Measurements from ENCODE around the gene GALNT5.
"Not testable (repeated sequence)": the region's sequence is repeated elsewhere in the genome, so short reads cannot be mapped to it uniquely, and the experiment has no call there.

GALNT5 gene

DNA sequence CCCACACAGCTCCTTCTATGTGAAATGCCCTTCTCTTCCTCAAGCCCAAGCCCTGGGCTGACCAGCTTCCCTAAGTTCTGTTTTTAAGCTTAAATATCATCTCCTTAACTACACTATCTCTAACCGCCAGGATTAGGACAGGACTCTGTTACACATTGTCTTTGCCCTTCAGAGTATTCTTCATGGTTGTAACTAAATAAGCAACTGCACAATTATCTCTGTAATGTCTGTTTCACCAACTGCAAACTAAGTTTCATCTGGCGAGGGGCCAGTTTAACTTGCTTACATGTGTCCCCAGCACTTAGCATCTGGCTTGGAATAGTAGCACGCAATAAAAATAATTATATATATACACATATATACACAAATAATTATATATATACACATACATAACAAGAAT, 69.2 kb downstream of the GALNT5 start:
- DNase-seq (ENCODE audit: low spot score): no peak

DNA sequence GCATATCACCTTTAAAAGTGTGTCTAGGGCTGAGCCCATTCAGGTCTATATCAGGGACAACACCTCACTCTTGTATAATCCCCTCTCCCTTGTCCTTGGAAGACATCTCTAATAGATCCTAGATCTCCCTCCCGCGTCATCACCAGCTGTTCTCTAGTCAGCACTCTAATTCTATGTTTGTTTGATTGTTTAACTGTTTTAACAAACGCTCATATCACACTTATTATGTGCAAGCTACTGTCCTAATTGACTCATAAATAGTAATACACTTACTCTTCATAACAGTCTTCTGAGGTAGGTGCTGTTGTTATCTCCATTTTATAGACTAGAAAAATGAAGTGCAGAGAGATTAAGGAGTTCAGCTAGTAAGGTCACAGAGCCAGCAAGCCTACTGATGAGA, 69.7 kb downstream of the GALNT5 start:
- DNase-seq (ENCODE audit: low spot score): no peak

DNA sequence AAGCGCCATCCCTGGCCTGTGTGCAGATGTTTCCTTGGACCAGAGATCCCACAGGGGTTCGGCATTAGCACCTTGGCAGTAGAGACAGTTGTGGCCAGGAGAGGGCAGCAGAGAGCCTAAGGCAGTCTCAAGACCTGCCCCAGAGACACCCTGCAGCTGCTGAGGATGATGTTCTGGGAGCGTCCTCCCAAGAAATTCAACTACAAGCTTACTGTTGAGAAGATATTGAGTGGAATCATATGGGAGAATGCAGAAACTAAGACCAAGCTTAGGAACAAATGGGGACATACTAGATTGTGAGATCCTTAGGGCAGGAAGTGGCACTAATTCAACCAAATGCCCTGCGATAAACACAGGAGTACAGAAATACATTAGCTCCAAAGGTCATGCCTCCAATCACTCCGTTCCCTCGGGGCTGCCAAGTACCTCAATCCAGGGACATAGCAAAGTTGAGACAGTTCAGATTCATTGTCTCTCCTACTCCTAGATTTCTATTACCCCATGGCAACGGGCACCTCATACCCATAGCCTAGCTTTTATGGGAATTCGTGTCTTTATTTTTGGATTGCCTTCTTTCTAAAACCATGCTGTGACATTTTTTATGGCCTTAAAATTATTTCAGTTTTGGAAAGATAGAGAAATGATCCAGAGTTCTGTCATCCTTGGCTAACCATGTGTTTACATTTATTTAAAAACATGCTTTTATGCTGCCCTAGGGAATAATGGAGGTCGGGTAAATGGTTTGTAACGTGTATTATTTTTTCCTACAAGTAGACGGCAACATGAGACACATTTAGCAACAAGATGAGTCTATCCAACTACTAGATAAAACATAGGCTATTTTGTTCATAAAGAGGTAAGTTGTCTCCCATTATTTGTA, 70.4 kb downstream of the GALNT5 start:
- DNase-seq (ENCODE audit: low spot score): peak; percentile 88

DNA sequence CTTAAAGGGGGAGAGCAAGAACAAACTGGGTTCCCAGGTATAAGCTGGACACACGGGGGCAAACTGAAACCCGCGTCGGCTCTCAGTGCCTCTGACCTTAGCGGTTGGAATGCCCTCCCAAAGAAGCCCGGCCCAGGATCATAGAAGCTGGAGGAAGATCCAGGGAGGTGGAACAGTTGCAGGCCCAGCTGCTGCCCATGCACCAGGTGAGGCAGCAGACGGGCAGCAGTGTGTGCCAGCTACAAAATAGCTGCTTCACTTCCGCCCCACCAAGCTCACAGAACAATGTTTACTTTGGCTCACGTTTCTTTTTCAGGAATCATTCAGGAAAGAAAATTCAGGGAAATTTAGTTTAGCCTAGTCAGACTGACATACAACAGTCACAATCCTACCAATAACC, 72.0 kb downstream of the GALNT5 start:
- no peak for DNase-seq (ENCODE audit: low spot score)

DNA sequence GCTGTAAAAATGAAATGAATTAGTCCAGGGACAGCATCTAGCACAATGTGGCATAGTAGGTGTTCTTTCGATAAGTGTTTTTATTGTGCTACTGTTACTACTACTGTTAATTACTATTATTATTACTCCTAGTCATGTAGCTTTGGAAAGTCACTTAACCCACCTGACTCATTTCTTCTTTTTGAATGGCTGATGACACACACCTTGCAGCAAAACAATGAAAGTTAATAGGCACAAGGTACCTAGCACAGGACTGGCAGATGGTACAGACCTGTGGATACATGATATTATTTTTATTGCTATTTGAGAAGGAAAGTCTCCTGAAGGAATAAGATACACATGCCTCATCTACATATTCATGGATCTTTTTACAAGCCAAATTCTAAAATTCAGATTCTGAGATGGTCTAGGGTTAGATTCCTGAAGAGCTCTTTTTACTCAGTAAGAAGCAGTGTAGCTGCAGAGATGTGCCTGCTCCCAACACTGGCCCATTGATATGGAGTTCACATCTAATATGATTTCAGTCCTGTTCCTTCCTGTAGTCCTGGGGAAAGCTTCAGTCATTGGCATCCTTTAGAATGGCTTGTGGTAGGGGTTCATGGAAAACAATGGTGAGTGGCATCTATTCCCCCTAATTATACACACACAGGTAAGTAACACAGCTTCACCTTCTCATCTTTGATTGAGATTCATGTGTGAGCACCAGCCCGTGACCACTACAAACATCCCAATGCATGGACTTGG, 76.0 kb downstream of the GALNT5 start:
- no peak for DNase-seq (ENCODE audit: low spot score)

DNA sequence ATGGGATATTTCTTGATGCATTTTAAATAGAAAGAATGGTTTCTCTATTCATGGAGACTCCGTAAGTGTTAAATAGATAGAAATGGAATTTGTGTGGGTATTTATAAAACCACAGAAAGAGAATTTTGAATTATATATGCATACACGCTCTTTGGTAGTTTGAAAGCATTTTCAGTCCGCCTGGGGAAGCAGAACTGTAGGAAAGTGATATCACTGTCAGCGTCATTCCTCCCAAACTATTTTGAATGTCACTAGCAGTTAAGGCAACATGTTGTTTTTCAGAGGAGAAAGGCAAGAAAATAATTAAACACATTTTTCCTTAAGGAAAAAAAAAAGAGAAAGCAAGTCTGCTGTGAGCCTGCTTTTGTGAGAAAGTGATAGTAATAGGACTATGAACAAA, 76.8 kb downstream of the GALNT5 start:
- no peak for DNase-seq (ENCODE audit: low spot score)

DNA sequence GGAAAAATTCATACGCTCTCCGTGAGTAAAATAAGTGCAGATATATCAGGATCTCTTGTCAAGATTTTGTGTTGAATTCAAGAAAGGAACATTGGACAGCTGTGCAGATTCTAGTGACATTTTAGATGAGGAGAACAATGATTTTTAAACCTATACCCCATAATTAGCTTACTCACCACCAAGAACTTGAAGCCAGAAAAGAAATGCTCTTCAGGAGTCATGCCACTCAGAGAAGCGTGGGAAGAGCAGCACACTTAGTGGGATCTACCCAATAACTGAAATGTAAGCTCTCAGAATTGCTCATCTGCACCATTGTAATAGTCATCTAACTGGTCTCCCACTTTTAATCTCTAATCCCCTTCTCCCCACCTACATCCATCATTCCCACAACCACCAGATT, 77.3 kb downstream of the GALNT5 start:
- no peak for DNase-seq (ENCODE audit: low spot score)

DNA sequence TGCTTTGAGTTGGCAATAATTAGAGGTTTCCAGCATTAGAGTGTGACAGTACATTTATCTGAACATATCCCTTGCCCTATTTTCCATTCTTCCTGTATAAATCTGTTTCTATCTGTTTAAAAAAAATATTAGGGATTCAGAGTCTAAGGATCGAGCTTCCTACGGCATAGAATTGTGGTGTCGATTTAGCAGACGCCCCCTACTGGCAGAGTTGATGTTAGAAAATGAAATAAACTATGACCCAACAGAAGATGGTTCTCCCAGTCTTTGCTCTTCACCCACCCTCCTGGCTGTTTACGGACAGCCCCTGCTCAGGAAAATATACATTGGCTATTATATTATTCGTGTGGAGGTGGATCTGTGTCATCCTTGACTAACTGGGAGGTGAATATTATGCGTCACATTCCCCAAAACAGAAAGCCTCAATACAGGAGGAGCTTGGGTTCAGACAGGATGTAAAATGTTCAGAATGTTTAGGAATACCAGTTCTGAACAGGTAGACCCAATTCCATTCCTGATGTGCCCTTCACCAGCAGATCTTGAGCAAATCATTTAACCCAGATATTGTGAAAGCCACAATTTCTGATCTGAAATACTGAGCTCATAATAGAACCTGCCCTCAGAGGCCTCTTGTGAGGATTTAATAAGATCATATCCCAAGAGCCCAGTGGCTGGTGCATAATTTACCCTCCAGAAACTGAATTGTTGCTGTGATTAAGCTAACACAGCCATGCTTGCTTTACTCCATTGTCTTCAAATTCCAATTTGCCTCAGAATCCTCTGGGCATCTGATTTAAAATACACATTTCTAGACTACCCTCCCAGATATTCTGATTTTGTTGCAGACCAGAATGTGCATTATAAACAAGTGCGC, 78.9 kb downstream of the GALNT5 start:
- DNase-seq (ENCODE audit: low spot score): no peak

DNA sequence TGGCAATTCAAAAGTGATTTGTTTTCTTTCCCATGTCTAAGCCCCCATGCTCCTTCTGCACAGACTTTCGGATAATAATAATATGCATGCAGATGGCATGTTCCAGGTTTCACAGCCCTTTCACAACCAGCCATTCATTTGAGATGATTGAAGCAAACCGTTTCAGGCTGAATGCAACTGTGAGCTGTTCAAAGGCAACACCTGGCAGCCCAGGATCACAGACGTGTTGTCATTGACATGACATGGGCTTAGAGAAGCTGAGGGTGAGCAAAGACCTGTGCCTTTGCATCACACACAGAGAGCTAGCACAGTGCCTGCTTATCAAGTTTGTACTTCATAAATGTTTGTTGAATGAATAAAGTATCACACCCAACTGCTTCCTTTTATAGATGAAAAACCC, 80.5 kb downstream of the GALNT5 start:
- no peak for DNase-seq (ENCODE audit: low spot score)

DNA sequence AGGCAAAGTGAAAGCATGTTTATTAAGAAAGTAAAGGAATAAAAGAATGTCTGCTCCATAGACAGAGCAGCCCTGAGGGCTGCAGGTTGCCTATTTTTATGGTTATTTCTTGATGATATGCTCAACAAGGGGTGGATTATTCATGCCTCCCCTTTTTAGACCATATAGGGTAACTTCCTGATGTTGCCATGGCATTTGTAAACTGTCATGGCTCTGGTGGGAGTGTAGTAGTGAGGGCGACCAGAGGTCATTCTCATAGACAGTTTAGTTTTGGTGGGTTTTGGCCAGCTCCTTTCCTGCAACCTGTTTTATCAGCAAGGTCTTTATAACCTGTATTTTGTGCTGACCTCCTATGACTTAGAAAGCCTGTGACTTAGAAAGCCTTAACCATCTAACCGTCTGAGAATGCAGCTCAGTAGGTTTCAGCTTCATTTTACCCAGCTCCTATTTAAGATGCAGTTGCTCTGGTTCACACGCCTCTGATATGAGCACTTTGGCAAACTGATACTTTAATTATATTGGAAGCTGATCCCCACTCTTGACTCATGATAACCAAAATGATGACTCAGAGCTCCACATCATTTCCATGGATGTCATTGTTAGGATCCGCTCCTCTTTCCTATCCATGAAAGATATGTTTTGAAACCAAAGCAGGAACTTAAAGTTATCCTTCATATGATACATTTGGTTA, 82.6 kb downstream of the GALNT5 start:
- DNase-seq (ENCODE audit: low spot score): no peak

DNA sequence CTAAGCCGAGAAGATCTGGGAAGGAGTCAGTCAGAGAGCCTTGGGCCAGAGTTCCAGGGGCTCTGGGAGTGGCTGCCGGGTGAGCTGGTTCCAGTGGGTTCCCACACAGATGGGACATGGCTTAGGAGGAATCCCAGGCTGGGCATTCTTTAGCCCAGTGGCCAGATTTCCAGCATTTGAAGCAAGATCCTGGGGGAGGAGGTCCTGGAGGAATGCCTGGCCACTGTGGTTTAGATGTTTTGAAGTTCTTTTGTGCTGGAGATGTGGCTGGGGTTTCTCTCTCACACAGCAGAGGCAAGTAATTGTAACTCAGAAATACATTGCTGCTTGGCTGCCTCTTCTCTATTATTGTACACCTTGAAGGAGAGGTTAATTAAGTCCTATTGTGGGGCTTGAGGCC, 83.9 kb downstream of the GALNT5 start:
- DNase-seq (ENCODE audit: low spot score): not testable (repeated sequence)

DNA sequence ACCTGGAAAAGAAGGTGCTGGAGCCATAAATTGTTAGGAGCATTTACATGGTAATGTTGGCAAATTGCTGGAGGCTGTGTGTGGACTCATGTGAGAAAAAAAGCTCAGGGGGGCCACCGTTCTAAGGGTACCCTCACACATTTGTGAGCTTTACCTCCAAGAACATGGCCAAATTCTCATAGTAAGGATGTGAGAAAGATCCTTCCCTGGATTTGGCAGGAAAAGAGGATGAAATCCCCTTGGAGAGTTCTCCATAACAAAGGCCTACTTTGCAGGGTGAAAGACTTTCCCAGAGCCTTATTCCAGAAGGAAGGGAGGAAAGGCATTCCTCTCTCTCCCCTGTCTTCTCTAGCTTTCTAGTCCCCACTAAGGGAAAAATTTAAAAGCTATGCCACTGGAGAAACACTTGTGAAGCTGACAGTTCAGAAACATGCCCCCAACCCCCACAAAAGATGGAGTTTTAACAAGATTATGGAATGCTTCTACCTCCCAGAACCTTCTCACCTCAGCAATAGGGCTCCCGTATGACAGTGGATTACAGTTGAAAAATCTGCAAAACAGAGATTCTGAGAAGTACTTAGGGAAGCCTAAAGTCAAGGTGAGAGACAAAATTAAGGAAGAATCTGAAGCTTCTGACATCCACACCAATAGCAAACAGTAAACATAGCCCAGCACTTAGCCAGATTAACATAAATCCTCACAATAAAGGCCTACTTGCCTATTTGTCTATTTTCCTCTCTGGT, 88.3 kb downstream of the GALNT5 start:
- no peak for DNase-seq (ENCODE audit: low spot score)

DNA sequence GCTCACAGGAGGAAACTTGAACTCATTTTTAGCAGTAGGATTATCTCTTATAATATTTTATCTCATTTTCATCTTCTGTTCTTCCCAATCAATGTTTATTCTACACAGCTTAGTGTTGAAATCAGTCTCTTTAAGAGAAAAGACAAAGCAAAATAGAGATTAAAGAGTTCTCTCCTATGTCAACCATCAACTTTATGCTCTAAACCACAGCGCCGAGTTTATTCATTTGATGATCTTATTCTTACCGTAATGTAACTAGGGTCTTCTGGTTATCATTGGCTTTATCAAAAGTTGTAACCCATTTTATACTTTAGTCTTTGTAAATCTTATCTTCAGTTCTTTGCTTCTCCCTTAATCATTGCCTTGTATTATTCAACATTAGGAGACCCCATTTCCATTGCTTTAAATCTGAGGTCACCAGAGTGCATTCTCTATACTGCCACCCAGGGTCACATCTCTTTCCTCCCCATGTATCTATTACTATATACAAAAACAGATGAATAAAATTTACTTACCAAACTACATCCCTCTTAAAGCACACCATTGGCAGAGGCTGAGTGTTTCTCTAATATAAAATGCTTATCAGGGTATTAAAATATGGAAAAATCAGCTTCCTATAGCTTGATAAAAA, 90.9 kb downstream of the GALNT5 start:
- no peak for DNase-seq (ENCODE audit: low spot score)

DNA sequence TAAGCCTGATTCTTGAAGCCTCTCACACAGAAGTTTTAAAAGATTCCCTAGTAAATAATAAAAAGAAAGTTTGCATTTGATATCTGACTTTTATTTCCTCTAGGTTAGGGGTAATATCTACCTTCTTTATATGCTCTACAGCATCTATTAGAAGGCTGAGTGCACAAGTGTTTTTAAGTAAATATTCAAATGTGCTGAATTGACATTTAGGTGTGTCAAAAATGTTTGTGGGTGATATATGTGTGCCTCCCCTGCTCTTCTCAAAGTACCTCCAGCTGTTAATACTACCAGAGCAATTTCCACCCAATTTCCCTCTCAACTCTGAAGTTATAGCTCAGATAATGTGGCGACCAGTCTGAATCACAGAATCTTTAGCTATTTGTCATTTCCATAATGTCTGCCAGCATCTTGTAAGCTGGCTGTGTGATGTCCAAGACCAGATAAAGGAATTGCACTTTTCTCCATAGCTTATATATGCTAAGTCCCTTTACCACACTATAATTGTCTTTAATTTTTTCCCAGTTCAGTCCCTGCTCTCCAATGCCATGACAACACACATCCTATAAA, 92.5 kb downstream of the GALNT5 start:
- DNase-seq (ENCODE audit: low spot score): no peak

DNA sequence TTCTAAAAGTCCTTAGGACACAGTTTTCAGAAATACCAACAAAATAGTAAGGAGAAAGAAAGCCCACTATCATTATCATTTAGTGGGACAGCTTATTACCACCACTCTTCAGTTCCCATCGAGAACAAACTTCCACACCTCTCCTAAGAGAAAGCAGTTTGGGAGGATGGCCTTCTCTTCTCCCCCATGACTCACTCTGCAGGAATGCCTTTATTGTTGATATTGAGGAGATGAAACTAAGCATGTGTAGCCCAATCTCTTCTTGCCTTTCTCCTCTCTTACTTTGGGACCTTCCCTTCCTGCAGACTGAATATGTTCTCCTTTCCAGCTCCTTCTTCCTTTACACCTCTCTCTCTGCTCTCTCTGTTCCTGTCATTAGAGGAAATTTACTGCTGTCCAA, 98.1 kb downstream of the GALNT5 start:
- DNase-seq (ENCODE audit: low spot score): no peak

DNA sequence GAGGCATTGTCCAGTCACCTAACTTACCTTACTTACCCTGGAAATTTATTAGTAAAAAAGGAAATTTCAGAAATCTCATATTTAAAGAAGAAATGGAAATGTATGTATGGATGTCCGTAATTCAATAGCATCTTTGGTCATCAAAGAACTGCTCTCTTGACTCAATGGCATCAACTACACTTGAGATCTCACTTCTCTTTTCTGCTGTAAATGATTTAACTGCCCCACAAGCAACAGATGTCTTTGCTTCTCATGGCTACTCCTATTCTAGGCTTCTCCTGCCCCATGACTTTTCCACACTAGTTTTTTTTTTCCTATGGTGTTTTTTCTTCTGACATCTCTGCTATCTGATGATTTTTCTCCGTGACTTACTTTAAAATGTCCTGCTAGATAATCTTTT, 102.1 kb downstream of the GALNT5 start:
- no peak for DNase-seq (ENCODE audit: low spot score)

DNA sequence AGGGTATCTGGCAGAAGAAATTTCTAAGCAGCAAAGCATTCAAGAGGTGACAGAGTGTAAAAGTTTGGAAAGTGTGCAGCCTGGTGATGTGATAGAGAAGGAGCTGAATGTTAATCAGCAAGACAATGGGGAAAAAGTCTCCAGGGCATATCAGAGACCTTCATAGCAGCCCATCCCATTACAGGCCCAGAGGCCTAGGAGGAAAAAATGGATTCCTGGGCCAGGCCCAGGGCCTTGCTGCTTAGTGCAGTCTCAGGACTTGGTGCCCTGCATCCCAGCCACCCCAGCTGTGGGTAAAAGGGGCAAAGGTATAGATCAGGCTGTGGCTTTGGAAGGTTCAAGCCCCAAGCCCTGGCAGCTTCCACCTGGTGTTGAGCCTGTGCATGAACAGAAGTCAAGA, 104.0 kb downstream of the GALNT5 start:
- DNase-seq (ENCODE audit: low spot score): no peak

DNA sequence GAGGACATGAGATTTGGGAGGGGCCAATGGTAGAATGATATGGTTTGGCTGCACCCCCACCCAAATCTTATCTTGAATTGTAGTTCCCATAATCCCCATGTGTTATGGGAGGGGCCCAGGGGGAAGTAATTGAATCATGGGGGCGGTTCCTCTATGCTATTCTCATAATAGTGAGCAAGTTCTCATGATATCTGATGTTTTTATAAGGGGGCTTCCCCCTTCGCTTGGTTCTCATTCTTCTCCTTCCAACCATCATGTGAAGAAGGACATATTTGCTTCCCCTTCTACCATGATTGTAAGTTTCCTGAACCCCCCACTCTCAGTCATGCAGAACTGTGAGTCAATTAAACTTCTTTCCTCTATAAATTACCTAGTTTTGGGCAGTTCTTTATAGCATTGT, 105.1 kb downstream of the GALNT5 start:
- no peak for DNase-seq (ENCODE audit: low spot score)

DNA sequence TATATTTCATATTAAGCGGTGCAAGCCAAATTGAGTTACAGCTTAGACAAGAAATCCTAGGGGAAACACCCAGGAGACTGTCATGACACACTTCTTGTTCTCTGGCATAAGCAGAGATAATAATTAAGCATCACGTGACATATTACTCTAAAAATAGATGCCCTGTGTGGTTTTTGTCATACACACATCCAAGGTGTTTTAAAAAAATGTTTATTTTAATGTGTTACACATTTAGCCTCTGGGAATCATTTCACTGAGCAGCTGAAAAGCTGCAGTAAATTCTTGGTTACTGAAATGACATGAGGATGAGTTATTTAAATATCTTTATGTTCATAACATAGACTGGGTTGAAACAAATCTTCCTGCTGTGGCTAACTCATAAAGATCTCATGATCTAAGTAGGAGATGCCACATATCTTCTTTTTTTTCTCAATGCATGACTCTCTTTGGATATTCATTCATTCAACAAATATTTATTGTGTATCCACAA, 106.2 kb downstream of the GALNT5 start:
- DNase-seq (ENCODE audit: low spot score): no peak
